CD14-positive monocyte (primary cell): ENCODE data around the gene KCNH3. TPM values are rescaled to one million over a fixed set of nuclear protein-coding genes. Genes with fewer than 3 reads are reported as not detected.

Experiments
- DNase-seq, 3 donors: peaks; one replicate each; pipeline ENCODE4 v3.0.0-alpha.2; 2011 to 2022
- H2AFZ ChIP-seq: 2 replicates; pipeline ENCODE4 v1.6.0; 2012; ENCODE audit warnings: mild to moderate bottlenecking, low read depth, low read length, inconsistent platforms; ENCODE audit not compliant: insufficient read depth, poor library complexity, severe bottlenecking
- H3K27ac ChIP-seq, 2 donors: 1 replicate in 1 of 2; 2 replicates in 1 of 2; pipeline ENCODE4 v1.5.1; 2012 to 2013; ENCODE audit warnings: low read length in 2 of 2, control low read depth in 1 of 2, inconsistent platforms in 1 of 2, low read depth in 1 of 2, mild to moderate bottlenecking in 1 of 2
- H3K27me3 ChIP-seq, 2 donors: one replicate each; pipeline versions ENCODE4 v1.6.0 to v1.6.1; 2011 to 2013; ENCODE audit warnings: low read length in 2 of 2; ENCODE audit not compliant: control insufficient read depth in 2 of 2, insufficient read depth in 2 of 2
- H3K36me3 ChIP-seq, 2 donors: replicated peaks in 1 of 2; 1 replicate in 1 of 2; 2 replicates in 1 of 2; pipeline versions ENCODE4 v1.5.1 to v1.6.1; 2012 to 2013; ENCODE audit warnings: low read length in 2 of 2, control low read depth in 1 of 2, inconsistent platforms in 1 of 2, mild to moderate bottlenecking in 1 of 2; ENCODE audit not compliant: insufficient read depth in 2 of 2, control insufficient read depth in 1 of 2
- H3K4me1 ChIP-seq, 2 donors: 1 replicate in 1 of 2; 2 replicates in 1 of 2; pipeline versions ENCODE4 v1.5.1 to v1.6.1; 2012 to 2013; ENCODE audit warnings: low read length in 2 of 2, control low read depth in 1 of 2, inconsistent platforms in 1 of 2, mild to moderate bottlenecking in 1 of 2, moderate library complexity in 1 of 2; ENCODE audit not compliant: insufficient read depth in 2 of 2, control insufficient read depth in 1 of 2
- H3K4me2 ChIP-seq: replicated peaks from 2 replicates; pipeline ENCODE3; 2012; ENCODE audit warnings: low read length, moderate library complexity, mild to moderate bottlenecking; ENCODE audit not compliant: poor library complexity, severe bottlenecking; ENCODE audit errors: extremely low read depth
- H3K4me3 ChIP-seq, 3 experiments: fragments of 200-600 bp in 1 of 3; sonication (generic) in 1 of 3; replicated peaks in 1 of 3; 1 replicate in 2 of 3; 2 replicates in 1 of 3; pipeline ENCODE4 v1.5.1; 2011 to 2013; ENCODE audit warnings: low read length in 3 of 3, mild to moderate bottlenecking in 3 of 3, control low read depth in 2 of 3, low read depth in 2 of 3, inconsistent platforms in 1 of 3, moderate library complexity in 1 of 3
- H3K79me2 ChIP-seq: 2 replicates; pipeline ENCODE4 v1.6.0; 2012; ENCODE audit warnings: mild to moderate bottlenecking, control low read depth, inconsistent platforms, low read length, moderate library complexity; ENCODE audit not compliant: insufficient read depth
- H3K9ac ChIP-seq: 2 replicates; pipeline ENCODE4 v1.6.0; 2017; ENCODE audit warnings: low read length, mild to moderate bottlenecking; ENCODE audit not compliant: insufficient read depth, poor library complexity, severe bottlenecking
- H3K9me3 ChIP-seq, 2 donors: replicated peaks in 1 of 2; 1 replicate in 1 of 2; 2 replicates in 1 of 2; pipeline versions ENCODE4 v1.5.1 to v1.6.1; 2012 to 2013; ENCODE audit warnings: low read length in 2 of 2, control low read depth in 1 of 2; ENCODE audit not compliant: control insufficient read depth in 1 of 2, insufficient read depth in 1 of 2
- H4K20me1 ChIP-seq: 2 replicates; pipeline ENCODE4 v1.6.0; 2012; ENCODE audit warnings: mild to moderate bottlenecking, low read length, control low read depth, moderate library complexity; ENCODE audit not compliant: insufficient read depth
- H3K27ac Mint-ChIP-seq, 7 donors: one replicate each; pipeline ENCODE4 v1.8.0; 2020; ENCODE audit warnings: mild to moderate bottlenecking in 7 of 7, mixed read lengths in 7 of 7, moderate library complexity in 6 of 7, inconsistent platforms in 2 of 7
- H3K27me3 Mint-ChIP-seq, 3 donors: one replicate each; pipeline ENCODE4 v1.8.0; 2021 to 2022; ENCODE audit warnings: low read depth in 3 of 3, mild to moderate bottlenecking in 3 of 3, mixed read lengths in 3 of 3, moderate library complexity in 3 of 3, inconsistent platforms in 1 of 3
- H3K36me3 Mint-ChIP-seq, 2 donors: one replicate each; pipeline ENCODE4 v1.8.0; 2020; ENCODE audit warnings: mixed read lengths in 2 of 2, inconsistent platforms in 1 of 2, mild to moderate bottlenecking in 1 of 2
- H3K4me1 Mint-ChIP-seq: one replicate; pipeline ENCODE4 v1.8.0; 2020; ENCODE audit warnings: mild to moderate bottlenecking, mixed read lengths
- H3K4me3 Mint-ChIP-seq, 2 donors: one replicate each; pipeline ENCODE4 v1.8.0; 2020; ENCODE audit warnings: mild to moderate bottlenecking in 2 of 2, mixed read lengths in 2 of 2, moderate library complexity in 1 of 2
- H3K9me3 Mint-ChIP-seq, 7 donors: one replicate each; pipeline ENCODE4 v1.8.0; 2020 to 2022; ENCODE audit warnings: mixed read lengths in 7 of 7, mild to moderate bottlenecking in 6 of 7, moderate library complexity in 6 of 7, inconsistent platforms in 2 of 7
- WGBS: methylation state at CpG from one replicate; pipeline ENCODE4 v1.1.5; 2013; ENCODE audit warnings: missing lambda C conversion rate; ENCODE audit not compliant: insufficient coverage; 5-methylcytosine and 5-hydroxymethylcytosine counted together
- intact Hi-C, 2 donors: fragments of 100-400 bp; cut with micrococcal nuclease; formaldehyde crosslinking; loops; one replicate each; pipeline versions ENCODE4 v1.15.0 to v1.15.1; 2023
- polyA plus RNA-seq, 3 donors: library from polyadenylated mRNA; depleted of rRNA in 1 of 3; unstranded in 2 of 3; stranded (reverse) in 1 of 3; fragments of 300-500 nt in 2 of 3; fragments of >200 nt in 1 of 3; fragmentation: Illumina TruSeq in 2 of 3; gene quantifications; 1 replicate in 2 of 3; 2 replicates in 1 of 3; pipeline ENCODE4 v1.2.3, GENCODE V29; 2012 to 2021
- TF ChIP-seq, protein P1 (sequence below): fragments of 200-600 bp; IDR thresholded peaks from one replicate; pipeline ENCODE4 v1.8.0; 2022; ENCODE audit warnings: antibody characterized with exemption, mild to moderate bottlenecking

KCNH3 gene
- polyA plus RNA-seq, 3 donors = 1.3 to 18.2 (median 3.3) TPM

GRCh38 chr12:49550693-49551252 is 11.9 kb downstream of the KCNH3 start:
- no peak overlapping the region for H3K27ac ChIP-seq
- Mint-ChIP-seq H3K27ac (no peak overlapping the region), H3K9me3 (peaks cover 0 to 4% (median 1%) of the 10 kb centered on the region in 7 donors), H3K4me1 (peaks cover 12% of the 10 kb centered on the region), H3K4me3 (peak overlapping the region in 1 of 2 donors; percentile 57), H3K36me3 (peaks cover under 1 to 4% of the 10 kb centered on the region in 2 donors), H3K27me3 (peaks cover 48 to 62% (median 55%) of the 10 kb centered on the region in 3 donors)
- no peaks in the 10 kb centered on the region for H4K20me1 ChIP-seq
- peaks cover 4 to 42% of the 10 kb centered on the region in 2 donors for H3K27me3 ChIP-seq
- no peak overlapping the region for H3K9ac ChIP-seq
- no peak for DNase-seq
- TF ChIP-seq, protein P1, sequence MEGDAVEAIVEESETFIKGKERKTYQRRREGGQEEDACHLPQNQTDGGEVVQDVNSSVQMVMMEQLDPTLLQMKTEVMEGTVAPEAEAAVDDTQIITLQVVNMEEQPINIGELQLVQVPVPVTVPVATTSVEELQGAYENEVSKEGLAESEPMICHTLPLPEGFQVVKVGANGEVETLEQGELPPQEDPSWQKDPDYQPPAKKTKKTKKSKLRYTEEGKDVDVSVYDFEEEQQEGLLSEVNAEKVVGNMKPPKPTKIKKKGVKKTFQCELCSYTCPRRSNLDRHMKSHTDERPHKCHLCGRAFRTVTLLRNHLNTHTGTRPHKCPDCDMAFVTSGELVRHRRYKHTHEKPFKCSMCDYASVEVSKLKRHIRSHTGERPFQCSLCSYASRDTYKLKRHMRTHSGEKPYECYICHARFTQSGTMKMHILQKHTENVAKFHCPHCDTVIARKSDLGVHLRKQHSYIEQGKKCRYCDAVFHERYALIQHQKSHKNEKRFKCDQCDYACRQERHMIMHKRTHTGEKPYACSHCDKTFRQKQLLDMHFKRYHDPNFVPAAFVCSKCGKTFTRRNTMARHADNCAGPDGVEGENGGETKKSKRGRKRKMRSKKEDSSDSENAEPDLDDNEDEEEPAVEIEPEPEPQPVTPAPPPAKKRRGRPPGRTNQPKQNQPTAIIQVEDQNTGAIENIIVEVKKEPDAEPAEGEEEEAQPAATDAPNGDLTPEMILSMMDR = no peak
- H3K4me3 ChIP-seq = no peak overlapping the region
- no peaks in the 10 kb centered on the region for H3K9me3 ChIP-seq
- intact Hi-C loops = no loop called here
- no CpG with 5 or more reads among the region's 6 CpGs for WGBS
- H3K4me2 ChIP-seq = no peak overlapping the region
- no peaks in the 10 kb centered on the region for H3K79me2 ChIP-seq
- H3K4me1 ChIP-seq = peaks cover 11 to 12% of the 10 kb centered on the region in 2 donors
- H3K36me3 ChIP-seq = peaks cover 0 to 3% of the 10 kb centered on the region in 2 donors
- no peak overlapping the region for H2AFZ ChIP-seq

DNA sequence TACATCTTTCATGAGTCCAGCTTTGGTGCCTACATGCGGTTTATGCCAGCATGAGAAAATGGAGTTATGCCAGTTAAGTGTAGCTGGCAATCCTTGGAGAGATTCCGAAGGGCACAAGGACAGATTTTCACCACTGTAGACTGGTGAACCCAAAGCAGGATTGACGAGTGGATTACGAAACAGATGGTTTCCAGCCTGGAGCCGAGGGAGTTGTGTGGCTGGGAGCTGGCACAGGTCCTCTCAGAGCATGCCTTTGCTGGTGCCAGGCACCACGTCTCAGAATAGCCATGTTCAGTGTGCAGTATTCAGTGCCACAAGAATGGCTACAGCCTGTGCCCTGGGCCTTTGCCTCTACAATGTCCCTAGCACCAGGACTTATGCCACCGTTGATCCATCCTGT is 13.2 kb downstream of the KCNH3 start:
- Histone ChIP-seq H3K9ac (no peak overlapping the region), H3K4me2 (no peak overlapping the region), H3K27ac (no peak overlapping the region), H4K20me1 (no peaks in the 10 kb centered on the region), H2AFZ (no peak overlapping the region), H3K36me3 (peaks cover 11 to 16% of the 10 kb centered on the region in 2 donors), H3K79me2 (no peaks in the 10 kb centered on the region), H3K4me3 (no peak overlapping the region), H3K27me3 (peaks cover 4 to 33% of the 10 kb centered on the region in 2 donors), H3K9me3 (no peaks in the 10 kb centered on the region), H3K4me1 (peaks cover 11 to 12% of the 10 kb centered on the region in 2 donors)
- peaks cover 12 to 16% of the 10 kb centered on the region in 2 donors for H3K36me3 Mint-ChIP-seq
- peaks cover 37 to 49% (median 47%) of the 10 kb centered on the region in 3 donors for H3K27me3 Mint-ChIP-seq
- peaks cover 12% of the 10 kb centered on the region for H3K4me1 Mint-ChIP-seq
- DNase-seq = no peak
- no peak overlapping the region for H3K4me3 Mint-ChIP-seq
- TF ChIP-seq, protein P1 = no peak
- no peak overlapping the region for H3K27ac Mint-ChIP-seq
- intact Hi-C loops = no loop called here
- H3K9me3 Mint-ChIP-seq = peaks cover 0 to 4% (median 1%) of the 10 kb centered on the region in 7 donors
- WGBS = 62% methylated on average over 7 of the region's 7 CpGs
